IMR-90 (cell line): Measurements from ENCODE around the gene AGBL3.

Source experiments
- CTCF ChIP-seq: conservative IDR thresholded peaks from 2 replicates; pipeline ENCODE4 v1.5.1; 2012; ENCODE audit warnings: mild to moderate bottlenecking, low read depth, low read length, improper control_type of control experiment
- POLR2A ChIP-seq: IDR thresholded peaks from 2 replicates; pipeline ENCODE4 v1.6.1; 2012; ENCODE audit warnings: mild to moderate bottlenecking, low read depth, low read length
- USF2 ChIP-seq: fragments of 150-350 bp; IDR thresholded peaks from 2 replicates; pipeline ENCODE4 v1.6.1; 2017; ENCODE audit warnings: mild to moderate bottlenecking, antibody characterized with exemption, low read length, low read depth

GRCh38 chr7:134954197-134955082, 31.9 kb upstream of the AGBL3 start:
- TF ChIP-seq USF2 (no peak), CTCF (peak; percentile 55), POLR2A (no peak)
